ENCODE results near the gene ID2.
A peak's percentile ranks its signal among the peaks of the same experiment; 100 is the strongest.

Gene ID2

GRCh38 chr2:8681786-8682692, at the start of gene ID2:
Gene ID2 (plus strand): TSS chr2:8682056. CDS start chr2:8682166, 110 bp downstream.
- peak; percentile 96 for DNase-seq

DNA sequence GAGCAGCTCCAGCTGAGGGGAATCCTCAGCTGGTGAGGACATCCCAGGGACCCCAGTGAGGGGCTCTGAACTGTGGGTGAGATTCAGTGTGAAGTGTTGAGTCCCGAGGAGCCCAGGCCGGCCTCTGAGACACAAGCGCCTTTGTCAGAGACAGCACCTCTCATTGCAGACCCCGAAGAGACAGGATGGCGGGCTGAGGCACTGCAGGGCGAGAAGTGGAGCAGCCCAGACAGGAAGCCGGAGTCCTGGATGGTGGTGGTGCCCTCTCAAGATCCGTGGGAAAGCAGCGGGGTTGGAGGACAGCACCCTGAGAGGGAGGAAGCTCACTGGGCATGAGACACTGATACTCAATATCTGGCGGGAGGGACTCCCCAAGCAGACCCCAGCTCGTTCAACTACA, 49.1 kb upstream of the ID2 start:
- no peak for DNase-seq

GRCh38 chr2:8633186-8633734, 48.6 kb upstream of the ID2 start:
- no peak for DNase-seq

DNA sequence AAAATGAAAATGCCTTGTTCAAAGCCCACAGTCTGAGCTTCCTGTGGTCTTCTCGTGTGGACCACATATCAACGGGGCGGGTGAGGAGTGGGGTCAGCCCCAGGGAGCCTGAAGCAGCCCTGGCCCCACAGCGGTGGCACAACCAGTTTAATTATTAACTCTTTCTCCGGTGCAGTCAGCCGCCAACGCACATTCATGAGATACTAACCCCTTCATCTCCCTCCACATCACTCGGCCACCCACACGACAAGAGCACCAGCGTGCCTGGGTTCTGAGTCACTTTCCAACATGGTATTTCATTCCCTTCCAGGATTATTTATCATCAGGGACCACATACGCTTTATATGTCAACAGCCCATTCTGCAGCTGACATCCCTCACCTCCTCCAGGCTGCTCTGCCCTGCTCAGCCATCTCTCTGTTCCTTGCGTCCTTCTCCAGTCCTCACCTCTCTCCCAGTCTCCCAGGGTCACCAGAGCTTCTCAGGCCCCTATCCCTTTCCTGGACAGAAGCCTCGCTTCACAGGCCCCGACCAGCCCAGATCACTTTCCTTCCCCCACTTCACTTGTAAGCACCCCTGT, 48.0 kb upstream of the ID2 start:
- DNase-seq, result peak; percentile 39

GRCh38 chr2:8634466-8635172, 47.2 kb upstream of the ID2 start:
- DNase-seq, result no peak

- DNase-seq, result no peak
Measured at GRCh38 chr2:8636041-8636491, 45.8 kb upstream of the ID2 start.

DNA sequence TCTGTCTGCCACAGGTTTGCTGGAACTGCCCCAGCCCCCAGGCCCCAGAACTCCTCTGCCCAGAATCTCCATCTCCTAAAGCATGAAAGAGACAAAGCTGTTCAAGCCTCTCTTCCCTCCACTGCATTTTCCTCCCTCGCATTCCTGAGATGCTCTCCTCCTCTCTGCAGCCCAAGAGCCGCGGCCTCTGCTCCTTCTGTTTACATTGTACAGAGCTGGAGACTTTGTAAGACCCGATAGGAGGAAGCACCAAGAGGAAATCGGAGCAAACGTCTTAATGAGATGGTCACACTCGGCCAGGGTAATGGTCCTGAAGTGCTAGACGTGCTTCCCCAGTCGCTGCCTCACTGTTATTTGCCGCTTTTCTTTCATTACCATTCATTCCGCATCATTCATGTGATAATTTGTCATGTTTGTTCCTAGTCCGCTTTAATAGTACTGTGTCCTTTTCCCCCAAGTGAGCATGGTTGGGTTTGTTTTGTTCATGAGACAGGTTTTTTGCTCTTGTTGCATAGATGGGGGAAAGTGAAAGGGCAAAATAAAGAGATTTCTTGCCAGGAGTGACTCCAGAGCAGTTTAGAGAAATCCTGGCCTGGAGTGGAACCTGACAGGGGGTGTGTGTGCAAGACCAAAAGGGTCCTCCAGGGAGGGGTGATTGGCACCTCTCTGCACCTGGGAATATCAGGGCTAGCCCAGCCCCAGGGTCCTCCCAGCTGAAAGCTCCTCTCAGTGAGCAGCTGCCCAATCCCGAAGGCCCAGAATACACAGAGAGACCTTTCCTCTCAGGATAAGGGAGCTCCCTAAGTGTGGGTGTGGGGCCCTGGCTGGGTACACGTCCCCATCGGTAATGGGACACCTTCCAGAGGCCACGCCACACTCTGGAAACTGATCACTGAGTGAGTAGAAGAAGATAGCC, 44.9 kb upstream of the ID2 start:
- DNase-seq, result no peak

- no peak for DNase-seq
Measured at GRCh38 chr2:8638327-8638726, 43.5 kb upstream of the ID2 start.

- DNase-seq, result no peak
Measured at GRCh38 chr2:8639122-8639635, 42.7 kb upstream of the ID2 start.

- no peak for DNase-seq
Measured at GRCh38 chr2:8640498-8640897, 41.4 kb upstream of the ID2 start.

DNA sequence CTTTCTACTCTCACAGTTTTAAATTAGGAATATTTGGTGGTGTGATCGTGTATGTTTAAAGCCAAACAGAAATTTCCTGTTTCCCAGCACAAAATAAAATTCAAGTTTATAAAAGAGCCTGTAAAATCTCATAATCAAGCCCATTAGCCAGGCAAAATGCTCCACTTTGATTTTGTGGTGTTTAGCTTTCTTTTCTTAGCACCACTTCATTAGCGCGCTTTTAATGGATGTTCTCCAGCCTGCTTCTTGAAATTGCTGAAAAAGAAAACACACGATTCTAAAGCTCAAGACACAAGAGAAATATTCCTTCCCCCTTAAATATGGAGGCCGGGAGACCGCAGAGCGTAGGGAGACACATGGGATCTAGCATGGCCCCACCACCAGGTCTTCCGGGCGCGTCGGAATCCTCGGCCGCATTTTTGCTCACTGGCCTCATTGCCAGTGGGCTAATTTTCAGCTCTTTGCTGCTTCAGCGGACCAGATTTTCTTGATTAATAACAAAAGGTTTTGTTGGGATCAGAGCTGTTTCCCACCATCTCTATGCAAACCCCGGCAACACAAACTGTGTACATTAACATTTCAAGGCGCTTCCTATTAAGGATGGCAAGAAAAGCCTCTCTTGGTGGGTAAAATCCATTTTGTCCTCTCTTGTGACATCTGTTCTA, 40.4 kb upstream of the ID2 start:
- no peak for DNase-seq

- DNase-seq, result no peak
Measured at GRCh38 chr2:8642366-8643068, 39.3 kb upstream of the ID2 start.

GRCh38 chr2:8643250-8643995, 38.4 kb upstream of the ID2 start:
- no peak for DNase-seq

DNA sequence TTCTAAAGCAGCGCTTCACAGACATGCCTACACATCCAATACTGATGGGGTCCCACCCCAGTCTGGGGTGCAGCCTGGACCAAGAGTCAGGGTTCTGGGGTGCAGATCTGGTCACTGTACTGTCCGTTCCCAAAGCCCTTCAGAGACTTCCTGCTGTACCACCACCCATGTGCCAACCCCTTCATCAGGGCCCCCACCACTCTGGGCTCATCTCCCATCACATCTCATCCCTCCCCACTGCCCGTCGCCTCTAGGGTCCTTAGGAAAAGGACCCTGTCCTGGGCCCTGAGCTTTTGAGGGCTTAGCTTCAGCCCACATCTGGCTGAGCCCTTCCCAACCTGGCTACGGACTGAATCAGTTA, 37.9 kb upstream of the ID2 start:
- no peak for DNase-seq

DNA sequence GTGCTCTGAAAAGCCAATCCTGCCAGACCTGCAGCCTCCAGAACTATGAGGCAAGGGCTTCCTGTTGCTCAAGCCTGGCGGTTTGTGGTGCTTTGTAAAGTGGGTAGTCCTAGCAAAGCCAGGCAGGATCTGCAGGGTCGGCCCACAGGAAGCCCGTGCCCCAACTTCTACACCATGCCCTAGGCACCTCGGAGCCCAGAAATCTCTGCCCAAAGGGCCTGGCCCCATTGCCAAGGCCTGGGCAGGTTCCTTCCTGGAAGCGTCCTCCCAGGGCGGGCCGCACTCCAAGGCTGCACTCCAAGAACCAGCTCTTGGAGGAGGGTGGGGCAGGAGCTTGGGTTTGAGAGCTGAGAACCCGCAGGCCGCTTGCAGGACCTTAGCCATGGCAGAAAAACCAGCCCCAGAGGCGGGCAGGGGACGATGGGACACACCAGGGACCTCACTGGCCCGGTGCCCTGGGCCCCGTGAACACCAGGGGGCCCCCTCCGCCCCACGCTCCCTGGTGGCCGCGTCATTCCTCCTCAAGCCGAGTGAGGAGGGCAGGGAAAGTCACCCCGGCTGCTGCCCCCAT, 37.2 kb upstream of the ID2 start:
- no peak for DNase-seq

- DNase-seq, result no peak
Measured at GRCh38 chr2:8645176-8645831, 36.6 kb upstream of the ID2 start.

GRCh38 chr2:8646731-8647461, 35.0 kb upstream of the ID2 start:
- DNase-seq, result no peak

DNA sequence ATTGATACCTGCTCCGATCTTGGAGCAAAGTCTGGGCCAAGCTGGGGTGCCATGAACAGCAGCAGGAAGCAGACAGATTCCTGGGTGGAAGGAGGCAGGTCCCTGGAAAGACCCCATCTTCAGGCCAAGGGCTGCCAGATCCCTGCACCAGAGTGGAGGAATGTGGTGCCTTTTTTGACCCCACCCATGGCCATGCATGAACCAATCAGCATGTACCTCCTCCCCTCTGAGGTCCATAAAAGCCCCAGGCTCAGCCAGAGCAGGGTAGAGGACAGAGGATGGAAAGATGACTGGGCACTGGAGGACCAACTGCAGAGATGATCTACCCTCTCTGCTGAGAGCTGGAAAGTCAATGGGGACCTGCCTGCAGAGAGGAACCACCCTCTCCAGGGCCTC, 34.4 kb upstream of the ID2 start:
- DNase-seq, result no peak

Measured in NCI-H526 treated with DMSO at 0.1 percent for 48 hours (cell line).